Measurements from ENCODE around the gene OR5C1.
"Not testable (repeated sequence)": the region's sequence is repeated elsewhere in the genome, so short reads cannot be mapped to it uniquely, and the experiment has no call there.

The OR5C1 gene

GRCh38 chr9:122788831-122789230, at the start of gene OR5C1:
Gene OR5C1, plus strand, starts transcription at chr9:122788933. Its CDS starts 0 bp downstream, at chr9:122788933.
- DNase-seq (ENCODE audit: low read depth, low spot score), result no peak

- no peak for DNase-seq (ENCODE audit: low read depth, low spot score)
Measured at GRCh38 chr9:122742003-122742402, 46.7 kb upstream of the OR5C1 start, which contains the start of gene OR1L6. Gene OR1L6, plus strand, starts transcription at chr9:122742303. Its CDS starts 7,545 bp downstream, at chr9:122749848.

GRCh38 chr9:122754825-122755224, 33.9 kb upstream of the OR5C1 start:
- DNase-seq (ENCODE audit: low read depth, low spot score), result no peak

- no peak for DNase-seq (ENCODE audit: low read depth, low spot score)
Measured at GRCh38 chr9:122767817-122768216, 20.9 kb upstream of the OR5C1 start.

- DNase-seq (ENCODE audit: low read depth, low spot score), result no peak
Measured at GRCh38 chr9:122777052-122777451, 11.7 kb upstream of the OR5C1 start.

- no peak for DNase-seq (ENCODE audit: low read depth, low spot score)
Measured at GRCh38 chr9:122777935-122778627, 10.7 kb upstream of the OR5C1 start.

GRCh38 chr9:122779181-122779580, 9.6 kb upstream of the OR5C1 start:
- no peak for DNase-seq (ENCODE audit: low read depth, low spot score)

GRCh38 chr9:122780026-122780425, 8.7 kb upstream of the OR5C1 start:
- no peak for DNase-seq (ENCODE audit: low read depth, low spot score)

- no peak for DNase-seq (ENCODE audit: low read depth, low spot score)
Measured at GRCh38 chr9:122781671-122782070, 7.1 kb upstream of the OR5C1 start.

- DNase-seq (ENCODE audit: low read depth, low spot score), result no peak
Measured at GRCh38 chr9:122785269-122785668, 3.5 kb upstream of the OR5C1 start.

GRCh38 chr9:122786338-122786737, 2.4 kb upstream of the OR5C1 start:
- DNase-seq (ENCODE audit: low read depth, low spot score), result no peak

GRCh38 chr9:122789256-122790046, 718 bp downstream of the OR5C1 start:
- DNase-seq (ENCODE audit: low read depth, low spot score), result no peak

GRCh38 chr9:122791872-122792669, 3.3 kb downstream of the OR5C1 start:
- no peak for DNase-seq (ENCODE audit: low read depth, low spot score)

- no peak for DNase-seq (ENCODE audit: low read depth, low spot score)
Measured at GRCh38 chr9:122797316-122798063, 8.8 kb downstream of the OR5C1 start.

- DNase-seq (ENCODE audit: low read depth, low spot score), result no peak
Measured at GRCh38 chr9:122800066-122801060, 11.6 kb downstream of the OR5C1 start, which contains the start of gene OR1K1. Gene OR1K1, plus strand, starts transcription at chr9:122800123. Its CDS starts 0 bp downstream, at chr9:122800123.

- DNase-seq (ENCODE audit: low read depth, low spot score), result no peak
Measured at GRCh38 chr9:122806661-122807060, 17.9 kb downstream of the OR5C1 start.

GRCh38 chr9:122807271-122807900, 18.7 kb downstream of the OR5C1 start:
- DNase-seq (ENCODE audit: low read depth, low spot score), result no peak

- no peak for DNase-seq (ENCODE audit: low read depth, low spot score)
Measured at GRCh38 chr9:122808141-122808540, 19.4 kb downstream of the OR5C1 start.

GRCh38 chr9:122809261-122809660, 20.5 kb downstream of the OR5C1 start:
- not testable (repeated sequence) for DNase-seq (ENCODE audit: low read depth, low spot score)
